WTC11 (cell line): ENCODE results near the gene PHC3. TPM values are rescaled to one million over a fixed set of nuclear protein-coding genes. Genes with fewer than 3 reads are reported as not detected.

ENCODE experiments used
- ATAC-seq: fragments of 200-7000 bp; cut with Tn5 transposase; 2 replicates; pipeline ENCODE4 v1.10.0; 2021; ENCODE audit warnings: mild to moderate bottlenecking, moderate library complexity
- CTCF ChIA-PET: fragments of 300-600 bp; sonication (Branson Sonifier 250); formaldehyde crosslinking; loops from one replicate; lab custom pipeline; 2021; ENCODE audit warnings: antibody characterized with exemption; lab: Charles Lee
- POLR2A ChIA-PET: fragments of 350-600 bp; sonication (Branson Sonifier 250); formaldehyde crosslinking; loops from one replicate; lab custom pipeline; 2021; ENCODE audit warnings: antibody characterized with exemption; lab: Charles Lee
- DNase-seq: peaks from one replicate; pipeline ENCODE4 v3.0.0; 2021; ENCODE audit warnings: low spot score
- H3K27ac Mint-ChIP-seq: 2 replicates; pipeline ENCODE4 v1.8.0; 2021; ENCODE audit warnings: mixed read lengths
- H3K27me3 Mint-ChIP-seq: 2 replicates; pipeline ENCODE4 v1.8.0; 2021; ENCODE audit warnings: low read depth, mild to moderate bottlenecking, moderate library complexity, mixed read lengths
- H3K36me3 Mint-ChIP-seq: 2 replicates; pipeline ENCODE4 v1.8.0; 2021; ENCODE audit warnings: mixed read lengths
- H3K4me1 Mint-ChIP-seq: 2 replicates; pipeline ENCODE4 v1.8.0; 2022; ENCODE audit warnings: mixed read lengths
- H3K4me3 Mint-ChIP-seq: 2 replicates; pipeline ENCODE4 v1.8.0; 2021; ENCODE audit warnings: mild to moderate bottlenecking, moderate library complexity, mixed read lengths
- H3K9me3 Mint-ChIP-seq: 2 replicates; pipeline ENCODE4 v1.8.0; 2021; ENCODE audit warnings: mixed read lengths
- GRHL2 ChIP-seq: fragments of 250-450 bp; sonication (Bioruptor Pico); IDR thresholded peaks from 2 replicates; pipeline ENCODE4 v1.8.0; 2022; ENCODE audit warnings: mild to moderate bottlenecking, moderate library complexity; ENCODE audit not compliant: insufficient replicate concordance, severe bottlenecking
- GTF2I ChIP-seq: fragments of 250-450 bp; sonication (Bioruptor Pico); conservative IDR thresholded peaks from 2 replicates; pipeline ENCODE4 v1.4.0; 2021; ENCODE audit warnings: mild to moderate bottlenecking
- MXD4 ChIP-seq: fragments of 250-450 bp; sonication (Bioruptor Pico); IDR thresholded peaks from 2 replicates; pipeline ENCODE4 v1.8.0; 2021; ENCODE audit warnings: mild to moderate bottlenecking, moderate library complexity, borderline replicate concordance
- RELA ChIP-seq: sonication (generic); formaldehyde crosslinking; IDR thresholded peaks from 2 replicates; pipeline ENCODE4 v1.8.1; 2022; ENCODE audit warnings: missing genetic modification reagents, mild to moderate bottlenecking, borderline replicate concordance
- SMAD4 ChIP-seq: sonication (generic); formaldehyde crosslinking; IDR thresholded peaks from 2 replicates; pipeline ENCODE4 v1.8.0; 2022; ENCODE audit warnings: mild to moderate bottlenecking, missing genetic modification reagents
- ZBTB21 ChIP-seq: sonication (generic); formaldehyde crosslinking; IDR thresholded peaks from 2 replicates; pipeline ENCODE4 v1.8.1; 2023; ENCODE audit warnings: mild to moderate bottlenecking, missing genetic modification reagents, borderline replicate concordance
- total RNA-seq: library from RNA; stranded (reverse); gene quantifications from 3 replicates; pipeline ENCODE4 v1.2.3, GENCODE V29; 2021
- TF ChIP-seq, protein P1 (sequence below): sonication (generic); formaldehyde crosslinking; IDR thresholded peaks from 2 replicates; pipeline ENCODE4 v1.8.1; 2022; ENCODE audit warnings: mild to moderate bottlenecking, missing genetic modification reagents, moderate library complexity, borderline replicate concordance
- TF ChIP-seq, protein P2 (sequence below): sonication (generic); formaldehyde crosslinking; IDR thresholded peaks from 2 replicates; pipeline ENCODE4 v1.8.1; 2022; ENCODE audit warnings: low read depth, missing genetic modification reagents, borderline replicate concordance
- TF ChIP-seq, protein P3 (sequence below): fragments of 250-450 bp; sonication (Bioruptor Pico); IDR thresholded peaks from 2 replicates; pipeline ENCODE4 v1.9.0; 2021; ENCODE audit warnings: mild to moderate bottlenecking
- TF ChIP-seq, protein P4 (sequence below): sonication (generic); formaldehyde crosslinking; IDR thresholded peaks from 2 replicates; pipeline ENCODE4 v1.8.0; 2022; ENCODE audit warnings: missing genetic modification reagents
- TF ChIP-seq, protein P5 (sequence below): sonication (generic); formaldehyde crosslinking; IDR thresholded peaks from 2 replicates; pipeline ENCODE4 v1.8.1; 2023; ENCODE audit warnings: mild to moderate bottlenecking, missing genetic modification reagents, moderate library complexity
- TF ChIP-seq, protein P6 (sequence below): sonication (generic); formaldehyde crosslinking; IDR thresholded peaks from 2 replicates; pipeline ENCODE4 v1.8.1; 2023; ENCODE audit warnings: mild to moderate bottlenecking, missing genetic modification reagents
- TF ChIP-seq, protein P7 (sequence below): sonication (generic); formaldehyde crosslinking; IDR thresholded peaks from 2 replicates; pipeline ENCODE4 v1.8.1; 2022; ENCODE audit warnings: mild to moderate bottlenecking, moderate library complexity, missing genetic modification reagents
- TF ChIP-seq, protein P8 (sequence below): fragments of 250-450 bp; sonication (Bioruptor Pico); IDR thresholded peaks from 2 replicates; pipeline ENCODE4 v1.8.0; 2021; ENCODE audit warnings: mild to moderate bottlenecking
- TF ChIP-seq, protein P9 (sequence below): sonication (generic); formaldehyde crosslinking; IDR thresholded peaks from 2 replicates; pipeline ENCODE4 v1.8.0; 2022; ENCODE audit warnings: mild to moderate bottlenecking, missing genetic modification reagents

The PHC3 gene
- total RNA-seq, 1 experiment from 2014 or later: 27.8 TPM

DNA sequence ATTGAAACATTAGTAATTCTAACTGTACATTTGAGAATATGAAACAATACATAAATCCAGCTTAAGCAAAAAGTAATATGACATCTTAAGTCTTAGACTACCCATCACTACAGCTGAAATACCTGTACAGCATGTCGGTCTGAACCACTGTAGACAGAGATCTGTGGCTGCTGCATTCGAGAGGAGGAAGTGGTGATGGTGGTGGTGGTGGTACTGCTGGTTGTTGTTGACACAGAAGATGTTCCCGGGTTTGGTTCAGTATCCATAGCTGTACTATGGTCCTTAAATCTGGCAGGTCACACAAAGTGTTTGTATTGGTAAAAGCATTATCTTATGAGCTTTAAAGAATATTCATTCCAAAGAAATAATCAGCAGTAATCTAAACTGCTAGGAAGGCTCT, 2.9 kb downstream of the PHC3 start:
- TF ChIP-seq GTF2I (CRISPR knock-in tag) (no peak), MXD4 (no peak)
- TF ChIP-seq, protein P1, sequence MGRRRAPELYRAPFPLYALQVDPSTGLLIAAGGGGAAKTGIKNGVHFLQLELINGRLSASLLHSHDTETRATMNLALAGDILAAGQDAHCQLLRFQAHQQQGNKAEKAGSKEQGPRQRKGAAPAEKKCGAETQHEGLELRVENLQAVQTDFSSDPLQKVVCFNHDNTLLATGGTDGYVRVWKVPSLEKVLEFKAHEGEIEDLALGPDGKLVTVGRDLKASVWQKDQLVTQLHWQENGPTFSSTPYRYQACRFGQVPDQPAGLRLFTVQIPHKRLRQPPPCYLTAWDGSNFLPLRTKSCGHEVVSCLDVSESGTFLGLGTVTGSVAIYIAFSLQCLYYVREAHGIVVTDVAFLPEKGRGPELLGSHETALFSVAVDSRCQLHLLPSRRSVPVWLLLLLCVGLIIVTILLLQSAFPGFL (CRISPR knock-in tag): no peak
- TF ChIP-seq, protein P2, sequence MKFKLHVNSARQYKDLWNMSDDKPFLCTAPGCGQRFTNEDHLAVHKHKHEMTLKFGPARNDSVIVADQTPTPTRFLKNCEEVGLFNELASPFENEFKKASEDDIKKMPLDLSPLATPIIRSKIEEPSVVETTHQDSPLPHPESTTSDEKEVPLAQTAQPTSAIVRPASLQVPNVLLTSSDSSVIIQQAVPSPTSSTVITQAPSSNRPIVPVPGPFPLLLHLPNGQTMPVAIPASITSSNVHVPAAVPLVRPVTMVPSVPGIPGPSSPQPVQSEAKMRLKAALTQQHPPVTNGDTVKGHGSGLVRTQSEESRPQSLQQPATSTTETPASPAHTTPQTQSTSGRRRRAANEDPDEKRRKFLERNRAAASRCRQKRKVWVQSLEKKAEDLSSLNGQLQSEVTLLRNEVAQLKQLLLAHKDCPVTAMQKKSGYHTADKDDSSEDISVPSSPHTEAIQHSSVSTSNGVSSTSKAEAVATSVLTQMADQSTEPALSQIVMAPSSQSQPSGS (CRISPR knock-in tag): no peak
- TF ChIP-seq, protein P3, sequence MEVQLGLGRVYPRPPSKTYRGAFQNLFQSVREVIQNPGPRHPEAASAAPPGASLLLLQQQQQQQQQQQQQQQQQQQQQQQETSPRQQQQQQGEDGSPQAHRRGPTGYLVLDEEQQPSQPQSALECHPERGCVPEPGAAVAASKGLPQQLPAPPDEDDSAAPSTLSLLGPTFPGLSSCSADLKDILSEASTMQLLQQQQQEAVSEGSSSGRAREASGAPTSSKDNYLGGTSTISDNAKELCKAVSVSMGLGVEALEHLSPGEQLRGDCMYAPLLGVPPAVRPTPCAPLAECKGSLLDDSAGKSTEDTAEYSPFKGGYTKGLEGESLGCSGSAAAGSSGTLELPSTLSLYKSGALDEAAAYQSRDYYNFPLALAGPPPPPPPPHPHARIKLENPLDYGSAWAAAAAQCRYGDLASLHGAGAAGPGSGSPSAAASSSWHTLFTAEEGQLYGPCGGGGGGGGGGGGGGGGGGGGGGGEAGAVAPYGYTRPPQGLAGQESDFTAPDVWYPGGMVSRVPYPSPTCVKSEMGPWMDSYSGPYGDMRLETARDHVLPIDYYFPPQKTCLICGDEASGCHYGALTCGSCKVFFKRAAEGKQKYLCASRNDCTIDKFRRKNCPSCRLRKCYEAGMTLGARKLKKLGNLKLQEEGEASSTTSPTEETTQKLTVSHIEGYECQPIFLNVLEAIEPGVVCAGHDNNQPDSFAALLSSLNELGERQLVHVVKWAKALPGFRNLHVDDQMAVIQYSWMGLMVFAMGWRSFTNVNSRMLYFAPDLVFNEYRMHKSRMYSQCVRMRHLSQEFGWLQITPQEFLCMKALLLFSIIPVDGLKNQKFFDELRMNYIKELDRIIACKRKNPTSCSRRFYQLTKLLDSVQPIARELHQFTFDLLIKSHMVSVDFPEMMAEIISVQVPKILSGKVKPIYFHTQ (CRISPR knock-in tag): no peak
- ChIA-PET POLR2A (no interaction called here), CTCF (interaction anchor here (0.6 kb wide), 1 partner anchor 233 kb away, joined by 3 read pairs; no protein-coding TSS in a partner anchor)
- Mint-ChIP-seq H3K9me3 (no peaks in the 10 kb centered on the region), H3K4me3 (no peak overlapping the region), H3K27ac (no peak overlapping the region), H3K27me3 (no peaks in the 10 kb centered on the region), H3K36me3 (peaks cover 28% of the 10 kb centered on the region), H3K4me1 (peaks cover 16% of the 10 kb centered on the region)
- DNase-seq (no peak), ATAC-seq (no peak)

DNA sequence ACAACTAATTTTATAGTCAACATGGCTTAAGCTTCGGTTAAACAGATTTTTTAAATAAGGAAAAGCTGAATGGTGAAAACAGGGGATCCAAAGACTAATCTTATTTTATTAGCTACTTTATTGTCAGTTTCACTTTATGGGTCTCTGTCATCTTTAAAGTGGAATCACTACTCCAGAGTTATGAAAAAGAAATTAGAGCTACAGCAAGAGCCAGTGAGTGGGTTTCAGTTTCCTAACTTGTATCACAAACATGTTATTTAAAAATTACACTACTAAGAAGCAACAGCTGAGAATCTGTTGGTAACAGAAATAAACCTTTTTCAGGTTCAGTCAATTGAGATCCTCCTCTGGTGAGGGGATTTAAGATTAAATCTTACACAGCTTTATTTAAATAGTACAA, 10.0 kb downstream of the PHC3 start:
- Mint-ChIP-seq H3K36me3 (peaks cover 55% of the 10 kb centered on the region), H3K4me3 (no peak overlapping the region), H3K27me3 (no peaks in the 10 kb centered on the region), H3K9me3 (no peaks in the 10 kb centered on the region), H3K27ac (no peak overlapping the region), H3K4me1 (no peaks in the 10 kb centered on the region)
- TF ChIP-seq, protein P4, sequence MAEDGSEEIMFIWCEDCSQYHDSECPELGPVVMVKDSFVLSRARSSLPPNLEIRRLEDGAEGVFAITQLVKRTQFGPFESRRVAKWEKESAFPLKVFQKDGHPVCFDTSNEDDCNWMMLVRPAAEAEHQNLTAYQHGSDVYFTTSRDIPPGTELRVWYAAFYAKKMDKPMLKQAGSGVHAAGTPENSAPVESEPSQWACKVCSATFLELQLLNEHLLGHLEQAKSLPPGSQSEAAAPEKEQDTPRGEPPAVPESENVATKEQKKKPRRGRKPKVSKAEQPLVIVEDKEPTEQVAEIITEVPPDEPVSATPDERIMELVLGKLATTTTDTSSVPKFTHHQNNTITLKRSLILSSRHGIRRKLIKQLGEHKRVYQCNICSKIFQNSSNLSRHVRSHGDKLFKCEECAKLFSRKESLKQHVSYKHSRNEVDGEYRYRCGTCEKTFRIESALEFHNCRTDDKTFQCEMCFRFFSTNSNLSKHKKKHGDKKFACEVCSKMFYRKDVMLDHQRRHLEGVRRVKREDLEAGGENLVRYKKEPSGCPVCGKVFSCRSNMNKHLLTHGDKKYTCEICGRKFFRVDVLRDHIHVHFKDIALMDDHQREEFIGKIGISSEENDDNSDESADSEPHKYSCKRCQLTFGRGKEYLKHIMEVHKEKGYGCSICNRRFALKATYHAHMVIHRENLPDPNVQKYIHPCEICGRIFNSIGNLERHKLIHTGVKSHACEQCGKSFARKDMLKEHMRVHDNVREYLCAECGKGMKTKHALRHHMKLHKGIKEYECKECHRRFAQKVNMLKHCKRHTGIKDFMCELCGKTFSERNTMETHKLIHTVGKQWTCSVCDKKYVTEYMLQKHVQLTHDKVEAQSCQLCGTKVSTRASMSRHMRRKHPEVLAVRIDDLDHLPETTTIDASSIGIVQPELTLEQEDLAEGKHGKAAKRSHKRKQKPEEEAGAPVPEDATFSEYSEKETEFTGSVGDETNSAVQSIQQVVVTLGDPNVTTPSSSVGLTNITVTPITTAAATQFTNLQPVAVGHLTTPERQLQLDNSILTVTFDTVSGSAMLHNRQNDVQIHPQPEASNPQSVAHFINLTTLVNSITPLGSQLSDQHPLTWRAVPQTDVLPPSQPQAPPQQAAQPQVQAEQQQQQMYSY (CRISPR knock-in tag): no peak
- POLR2A ChIA-PET: no interaction called here
- no peak for ATAC-seq
- no peak for DNase-seq
- CTCF ChIA-PET: no interaction called here

DNA sequence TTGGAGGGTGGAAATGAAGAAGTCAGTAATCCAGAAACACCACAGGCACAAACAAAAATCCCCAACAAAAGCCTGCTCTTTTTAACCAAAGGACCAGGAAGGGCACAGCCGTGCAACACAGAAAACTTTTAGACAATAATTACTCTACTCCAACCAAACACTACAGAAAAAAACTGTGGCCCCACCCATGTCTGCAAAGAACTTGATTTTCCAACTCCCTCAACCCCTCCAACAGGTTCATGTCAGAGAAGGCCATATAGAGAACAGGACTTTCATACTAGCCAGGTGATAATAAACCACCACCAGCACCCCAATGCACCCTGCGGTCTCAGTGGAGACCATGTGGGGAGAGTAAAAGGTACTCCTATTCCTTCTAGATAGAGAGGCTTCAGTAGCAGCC, 16.8 kb downstream of the PHC3 start:
- Mint-ChIP-seq H3K4me1 (no peaks in the 10 kb centered on the region), H3K4me3 (no peak overlapping the region), H3K9me3 (peaks cover 21% of the 10 kb centered on the region), H3K36me3 (peaks cover 55% of the 10 kb centered on the region), H3K27me3 (no peaks in the 10 kb centered on the region), H3K27ac (no peak overlapping the region)
- POLR2A ChIA-PET: no interaction called here
- ATAC-seq: no peak
- no peak for DNase-seq
- CTCF ChIA-PET: no interaction called here
- TF ChIP-seq, protein P5, sequence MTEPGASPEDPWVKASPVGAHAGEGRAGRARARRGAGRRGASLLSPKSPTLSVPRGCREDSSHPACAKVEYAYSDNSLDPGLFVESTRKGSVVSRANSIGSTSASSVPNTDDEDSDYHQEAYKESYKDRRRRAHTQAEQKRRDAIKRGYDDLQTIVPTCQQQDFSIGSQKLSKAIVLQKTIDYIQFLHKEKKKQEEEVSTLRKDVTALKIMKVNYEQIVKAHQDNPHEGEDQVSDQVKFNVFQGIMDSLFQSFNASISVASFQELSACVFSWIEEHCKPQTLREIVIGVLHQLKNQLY: no peak
- TF ChIP-seq, protein P6, sequence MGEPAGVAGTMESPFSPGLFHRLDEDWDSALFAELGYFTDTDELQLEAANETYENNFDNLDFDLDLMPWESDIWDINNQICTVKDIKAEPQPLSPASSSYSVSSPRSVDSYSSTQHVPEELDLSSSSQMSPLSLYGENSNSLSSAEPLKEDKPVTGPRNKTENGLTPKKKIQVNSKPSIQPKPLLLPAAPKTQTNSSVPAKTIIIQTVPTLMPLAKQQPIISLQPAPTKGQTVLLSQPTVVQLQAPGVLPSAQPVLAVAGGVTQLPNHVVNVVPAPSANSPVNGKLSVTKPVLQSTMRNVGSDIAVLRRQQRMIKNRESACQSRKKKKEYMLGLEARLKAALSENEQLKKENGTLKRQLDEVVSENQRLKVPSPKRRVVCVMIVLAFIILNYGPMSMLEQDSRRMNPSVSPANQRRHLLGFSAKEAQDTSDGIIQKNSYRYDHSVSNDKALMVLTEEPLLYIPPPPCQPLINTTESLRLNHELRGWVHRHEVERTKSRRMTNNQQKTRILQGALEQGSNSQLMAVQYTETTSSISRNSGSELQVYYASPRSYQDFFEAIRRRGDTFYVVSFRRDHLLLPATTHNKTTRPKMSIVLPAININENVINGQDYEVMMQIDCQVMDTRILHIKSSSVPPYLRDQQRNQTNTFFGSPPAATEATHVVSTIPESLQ (CRISPR knock-in tag): no peak
- TF ChIP-seq, protein P7, sequence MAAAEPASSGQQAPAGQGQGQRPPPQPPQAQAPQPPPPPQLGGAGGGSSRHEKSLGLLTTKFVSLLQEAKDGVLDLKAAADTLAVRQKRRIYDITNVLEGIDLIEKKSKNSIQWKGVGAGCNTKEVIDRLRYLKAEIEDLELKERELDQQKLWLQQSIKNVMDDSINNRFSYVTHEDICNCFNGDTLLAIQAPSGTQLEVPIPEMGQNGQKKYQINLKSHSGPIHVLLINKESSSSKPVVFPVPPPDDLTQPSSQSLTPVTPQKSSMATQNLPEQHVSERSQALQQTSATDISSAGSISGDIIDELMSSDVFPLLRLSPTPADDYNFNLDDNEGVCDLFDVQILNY (CRISPR knock-in tag): no peak
- TF ChIP-seq, protein P8, sequence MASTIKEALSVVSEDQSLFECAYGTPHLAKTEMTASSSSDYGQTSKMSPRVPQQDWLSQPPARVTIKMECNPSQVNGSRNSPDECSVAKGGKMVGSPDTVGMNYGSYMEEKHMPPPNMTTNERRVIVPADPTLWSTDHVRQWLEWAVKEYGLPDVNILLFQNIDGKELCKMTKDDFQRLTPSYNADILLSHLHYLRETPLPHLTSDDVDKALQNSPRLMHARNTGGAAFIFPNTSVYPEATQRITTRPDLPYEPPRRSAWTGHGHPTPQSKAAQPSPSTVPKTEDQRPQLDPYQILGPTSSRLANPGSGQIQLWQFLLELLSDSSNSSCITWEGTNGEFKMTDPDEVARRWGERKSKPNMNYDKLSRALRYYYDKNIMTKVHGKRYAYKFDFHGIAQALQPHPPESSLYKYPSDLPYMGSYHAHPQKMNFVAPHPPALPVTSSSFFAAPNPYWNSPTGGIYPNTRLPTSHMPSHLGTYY: no peak
- TF ChIP-seq, protein P9, sequence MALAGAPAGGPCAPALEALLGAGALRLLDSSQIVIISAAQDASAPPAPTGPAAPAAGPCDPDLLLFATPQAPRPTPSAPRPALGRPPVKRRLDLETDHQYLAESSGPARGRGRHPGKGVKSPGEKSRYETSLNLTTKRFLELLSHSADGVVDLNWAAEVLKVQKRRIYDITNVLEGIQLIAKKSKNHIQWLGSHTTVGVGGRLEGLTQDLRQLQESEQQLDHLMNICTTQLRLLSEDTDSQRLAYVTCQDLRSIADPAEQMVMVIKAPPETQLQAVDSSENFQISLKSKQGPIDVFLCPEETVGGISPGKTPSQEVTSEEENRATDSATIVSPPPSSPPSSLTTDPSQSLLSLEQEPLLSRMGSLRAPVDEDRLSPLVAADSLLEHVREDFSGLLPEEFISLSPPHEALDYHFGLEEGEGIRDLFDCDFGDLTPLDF (CRISPR knock-in tag): no peak
- no peak for TF ChIP-seq ZBTB21
- TF ChIP-seq GRHL2 (CRISPR knock-in tag): no peak
- TF ChIP-seq SMAD4 (CRISPR knock-in tag): no peak
- TF ChIP-seq RELA (CRISPR knock-in tag): no peak
